Measurements from ENCODE around the gene ELOF1. TPM values are rescaled to one million over a fixed set of nuclear protein-coding genes. Genes with fewer than 3 reads are reported as not detected.
"Not testable (repeated sequence)": the region's sequence is repeated elsewhere in the genome, so short reads cannot be mapped to it uniquely, and the experiment has no call there.

The ELOF1 gene
- total RNA-seq (2014; rRNA removed), result 91.9 and 105 TPM in 2 replicates
- percentile 82 among the genes with signal in this experiment for Bru-seq, nascent RNA
- percentile 95 among the genes with signal in this experiment for BruChase-seq, experiment 1, labeled RNA remaining after a 6-hour chase
- BruChase-seq, experiment 2, labeled RNA remaining after a 2-hour chase, result percentile 90 among the genes with signal in this experiment
- long read RNA-seq, transcript ELOF1-201 (4 exons, 1,019 nt), result major isoform, 57 of 86 reads
- long read RNA-seq, partial matches to known transcripts, result 12 of 86 reads
- long read RNA-seq, other reads (novel, unspliced or antisense), result 17 of 86 reads

DNA sequence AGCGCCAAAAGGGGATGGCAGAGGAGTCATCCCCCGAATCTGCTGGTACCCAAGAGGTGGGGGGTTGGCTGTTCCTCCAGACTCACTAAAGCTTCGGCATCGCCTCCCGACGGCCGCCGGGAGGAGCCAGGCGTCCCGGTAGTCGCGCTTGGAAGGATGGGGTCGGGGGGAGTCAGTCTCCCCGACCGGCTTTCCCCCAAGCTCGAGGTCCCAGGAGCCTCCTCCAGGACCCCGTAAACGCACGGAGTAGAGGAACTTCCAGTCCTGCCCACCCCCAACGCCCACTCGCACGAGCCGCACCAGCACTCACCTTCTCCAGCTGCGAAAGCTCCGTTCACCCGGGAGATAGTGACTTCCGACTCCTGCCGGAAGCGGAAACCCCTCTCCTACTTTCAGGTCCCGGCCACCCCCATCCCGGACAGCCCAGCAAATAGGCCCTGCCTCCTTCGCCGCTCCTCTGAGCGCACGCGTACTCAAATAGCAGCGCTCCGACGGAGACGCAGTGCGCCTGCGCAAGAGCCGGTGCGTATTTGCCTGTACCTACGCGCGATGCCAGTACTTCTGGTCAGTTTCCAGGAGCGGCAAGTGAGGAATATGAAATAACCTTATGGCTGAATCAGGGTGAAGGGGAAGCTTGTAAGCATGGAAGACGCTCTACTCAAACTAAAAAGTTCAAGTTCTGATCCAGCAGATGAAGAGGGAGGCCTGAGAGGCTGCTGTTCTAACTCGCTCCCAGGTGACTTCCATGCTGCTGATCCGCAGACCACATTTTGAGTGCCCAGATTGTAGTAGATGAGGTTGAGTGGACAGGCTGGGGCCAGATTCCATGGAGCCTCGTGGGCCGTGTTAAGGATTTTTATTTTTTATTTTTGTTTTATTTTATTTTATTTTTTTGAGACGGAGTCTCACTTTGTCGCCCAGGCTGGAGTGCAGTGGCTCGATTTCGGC is at the start of gene ELOF1:
TSS of gene ELOF1 (minus strand) at position 350 of the 948 bp plus-strand sequence. CDS start 4,883 bp downstream, outside the sequence.
- peak; percentile 100 for DNase-seq
- ChIA-PET POLR2A (ENCODE audit: unreplicated experiment) (interaction anchor here (0.6 to 1.5 kb wide), 4 partner anchors 23 to 280 kb away, joined by 3 to 21 read pairs (median 8); partner anchors contain the start of gene ECSIT), CTCF (interaction anchor here (0.6 to 2.0 kb wide), 4 partner anchors 13 to 1599 kb away, joined by 4 to 7 read pairs (median 6); partner anchors contain the start of gene ECSIT)
- Histone ChIP-seq H3K9me3 (ENCODE audit: low read length) (no peaks in the 10 kb centered on the region), H3K27ac (ENCODE audit: low read length) (peak within 1 kb of the TSS; percentile 6; the same call in 1 of the 2 replicates), H3K9ac (ENCODE audit: low read length) (peak within 1 kb of the TSS; percentile 77), H3K79me2 (ENCODE audit: low read length) (peaks cover 50% of the 10 kb centered on the region), H4K20me1 (ENCODE audit: low read length) (peaks cover 23% of the 10 kb centered on the region; the same call in 1 of the 2 replicates), H3K27me3 (ENCODE audit: low read length) (no peaks in the 10 kb centered on the region), H2AFZ (ENCODE audit: low read length) (peak within 1 kb of the TSS; percentile 79), H3K36me3 (ENCODE audit: low read depth, low read length) (peaks cover 12% of the 10 kb centered on the region; the same call in 1 of the 2 replicates), H3K4me1 (ENCODE audit: insufficient read depth, low read length) (peaks cover 14% of the 10 kb centered on the region; the same call in 1 of the 2 replicates), H3F3A (ENCODE audit: low read length, unreplicated experiment) (no peaks in the 10 kb centered on the region), H3K9me2 (replicated peaks; ENCODE audit: low read length) (no peaks in the 10 kb centered on the region), H3K4me3 (ENCODE audit: low read length) (peak within 1 kb of the TSS; percentile 80), H3K4me2 (ENCODE audit: low read length) (peak within 1 kb of the TSS; percentile 86)
- intact Hi-C loops (cut with micrococcal nuclease), result loop anchor here (1.0 to 2.0 kb wide), 3 partner anchors 28 to 54 kb away; partner anchors contain the start of genes ECSIT and ZNF653
- peak; percentile 97 for ATAC-seq
- no peak for TF ChIP-seq EZH2phosphoT487 (IDR thresholded peaks at IDR 0.05; ENCODE audit: borderline replicate concordance, low read length)
- TF ChIP-seq EZH2 (IDR thresholded peaks at IDR 0.05; ENCODE audit: low read length, unreplicated experiment), result no peak
- peak; percentile 43; the same call in 1 of the 2 replicates for TF ChIP-seq CTCF (conservative IDR thresholded peaks at IDR 0.05; ENCODE audit: low read depth, low read length)
- BruUV-seq (replicated peaks), result TSS peak; percentile 89

GRCh38 chr19:11606484-11606883 is 47.5 kb upstream of the ELOF1 start:
- H4K20me1 ChIP-seq (ENCODE audit: low read length), result no peaks in the 10 kb centered on the region
- peaks cover 33% of the 10 kb centered on the region for H3K36me3 ChIP-seq (ENCODE audit: low read depth, low read length)
- DNase-seq, result no peak
- ChIA-PET POLR2A (ENCODE audit: unreplicated experiment) (no interaction called here), CTCF (no interaction called here)
- no peak overlapping the region for H3K27ac ChIP-seq (ENCODE audit: low read length)
- ATAC-seq, result no peak
- H3K9ac ChIP-seq (ENCODE audit: low read length), result no peak overlapping the region
- H3K79me2 ChIP-seq (ENCODE audit: low read length), result peaks cover 30% of the 10 kb centered on the region
- intact Hi-C loops (cut with micrococcal nuclease), result no loop called here
- TF ChIP-seq CTCF (conservative IDR thresholded peaks at IDR 0.05; ENCODE audit: low read depth, low read length) (no peak), EZH2 (IDR thresholded peaks at IDR 0.05; ENCODE audit: low read length, unreplicated experiment) (no peak), EZH2phosphoT487 (IDR thresholded peaks at IDR 0.05; ENCODE audit: borderline replicate concordance, low read length) (no peak)
- no peak overlapping the region for H3K4me3 ChIP-seq (ENCODE audit: low read length)
- H3F3A ChIP-seq (ENCODE audit: low read length, unreplicated experiment), result no peaks in the 10 kb centered on the region
- no peaks in the 10 kb centered on the region for H3K4me1 ChIP-seq (ENCODE audit: insufficient read depth, low read length)
- BruUV-seq (replicated peaks), result no TSS peak
- no peaks in the 10 kb centered on the region for H3K9me2 ChIP-seq (replicated peaks; ENCODE audit: low read length)
- no peaks in the 10 kb centered on the region for H3K27me3 ChIP-seq (ENCODE audit: low read length)
- H2AFZ ChIP-seq (ENCODE audit: low read length), result no peak overlapping the region
- H3K4me2 ChIP-seq (ENCODE audit: low read length), result no peak overlapping the region
- H3K9me3 ChIP-seq (ENCODE audit: low read length), result no peaks in the 10 kb centered on the region

DNA sequence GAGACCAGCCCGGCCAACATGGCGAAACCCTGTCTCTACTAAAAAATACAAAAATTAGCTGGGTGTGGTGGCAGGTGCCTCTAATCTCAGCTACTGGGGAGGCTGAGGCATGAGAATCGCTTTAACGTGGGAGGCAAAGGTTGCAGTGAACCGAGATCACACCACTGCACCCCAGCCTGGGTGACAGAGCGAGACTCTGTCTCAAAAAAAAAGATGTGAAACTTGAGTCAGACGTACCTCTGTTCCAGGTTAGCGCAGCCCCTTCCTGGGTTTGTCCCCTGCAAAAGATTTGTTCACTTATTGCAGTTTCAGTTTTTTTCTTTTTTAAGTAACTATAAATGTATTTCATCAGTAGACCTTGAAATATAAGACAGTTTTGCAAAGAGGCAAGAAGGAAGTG is 40.7 kb upstream of the ELOF1 start:
- Histone ChIP-seq H3K36me3 (ENCODE audit: low read depth, low read length) (peaks cover 11% of the 10 kb centered on the region), H3K79me2 (ENCODE audit: low read length) (peaks cover 70% of the 10 kb centered on the region)
- H4K20me1 ChIP-seq (ENCODE audit: low read length); DNase-seq; BruUV-seq (replicated peaks); H3K27me3 ChIP-seq (ENCODE audit: low read length); H3K9ac ChIP-seq (ENCODE audit: low read length); ATAC-seq; H3K9me3 ChIP-seq (ENCODE audit: low read length); H3K27ac ChIP-seq (ENCODE audit: low read length); H3K4me1 ChIP-seq (ENCODE audit: insufficient read depth, low read length); H3K4me2 ChIP-seq (ENCODE audit: low read length); intact Hi-C loops (cut with micrococcal nuclease); H3K9me2 ChIP-seq (replicated peaks; ENCODE audit: low read length); H3F3A ChIP-seq (ENCODE audit: low read length, unreplicated experiment); CTCF ChIA-PET; H2AFZ ChIP-seq (ENCODE audit: low read length); H3K4me3 ChIP-seq (ENCODE audit: low read length); POLR2A ChIA-PET (ENCODE audit: unreplicated experiment): not testable (repeated sequence)

All from PC-3 (cell line).